K562 (cell line): ENCODE results near the gene NTNG1. TPM values are rescaled to one million over a fixed set of nuclear protein-coding genes. Genes with fewer than 3 reads are reported as not detected.

Source experiments
- ATAC-seq: fragments of 200-7000 bp; cut with Tn5 transposase; 3 replicates; pipeline ENCODE4 v1.9.1; 2020; ENCODE audit warnings: moderate library complexity
- BruUV-seq: library from RNA; stranded (reverse); fragments of 400-500 nt; replicated peaks from 2 replicates; lab custom pipeline; 2021; lab: Mats Ljungman, UMichigan
- CTCF ChIA-PET: fragments of 300-600 bp; formaldehyde crosslinking; extraction: SDS; loops from one replicate; lab custom pipeline; 2021; ENCODE audit warnings: low intra/inter-chr PET ratio; lab: Yijun Ruan, JAX
- POLR2A ChIA-PET: fragments of 300-600, 350-650 bp; sonication (Branson Sonifier 250); formaldehyde crosslinking; extraction: SDS; loops from one replicate; lab custom pipeline; 2021; ENCODE audit warnings: antibody characterized with exemption, inconsistent platforms; lab: Yijun Ruan, JAX
- DNase-seq, 4 experiments: peaks; one replicate each; pipeline versions ENCODE4 v3.0.0 to v3.0.0-alpha.2; 2011 to 2018; ENCODE audit warnings: low spot score in 3 of 4, mixed read lengths in 3 of 4; ENCODE audit errors: extremely low read depth in 1 of 4
- FAIRE-seq: peaks from 2 replicates; lab custom pipeline; 2011; peaks lifted over from hg19 to GRCh38; lab: Jason Lieb, UNC
- H2AFZ ChIP-seq: 2 replicates; pipeline ENCODE4 v1.6.0; 2011; ENCODE audit warnings: low read depth, low read length, control low read depth, inconsistent platforms
- H3K27ac ChIP-seq: fragments of 200-600 bp; 3 replicates; pipeline ENCODE4 v1.8.0; 2011; ENCODE audit warnings: low read depth, mild to moderate bottlenecking, control low read depth, inconsistent platforms, low read length, moderate library complexity, mixed read lengths; ENCODE audit errors: extremely low read depth
- H3K27me3 ChIP-seq, 2 experiments: fragments of 300-600 bp in 1 of 2; 2 replicates in 1 of 2; 3 replicates in 1 of 2; pipeline versions ENCODE4 v1.6.0 to v1.8.0; 2011; ENCODE audit warnings: inconsistent platforms in 2 of 2, low read length in 2 of 2, mild to moderate bottlenecking in 1 of 2, mixed read lengths in 1 of 2, moderate library complexity in 1 of 2; ENCODE audit not compliant: control insufficient read depth in 2 of 2, insufficient read depth in 2 of 2
- H3K36me3 ChIP-seq: fragments of 300-600 bp; 3 replicates; pipeline ENCODE4 v1.8.0; 2011; ENCODE audit warnings: mild to moderate bottlenecking, low read length, inconsistent platforms; ENCODE audit not compliant: control insufficient read depth, insufficient read depth
- H3K4me1 ChIP-seq, 2 experiments: fragments of 200-600 bp in 1 of 2; replicated peaks in 1 of 2; 2 replicates in 1 of 2; 3 replicates in 1 of 2; pipeline versions ENCODE4 v1.5.1 to v1.8.0; 2011; ENCODE audit warnings: inconsistent platforms in 2 of 2, low read length in 2 of 2, mild to moderate bottlenecking in 1 of 2, mixed read lengths in 1 of 2, moderate library complexity in 1 of 2; ENCODE audit not compliant: control insufficient read depth in 2 of 2, insufficient read depth in 2 of 2
- H3K4me2 ChIP-seq: 2 replicates; pipeline ENCODE4 v1.6.1; 2011; ENCODE audit warnings: low read length, control low read depth, inconsistent platforms, mixed read lengths; ENCODE audit not compliant: insufficient read depth
- H3K4me3 ChIP-seq: fragments of 200-600 bp; sonication (generic), shearing (Covaris generic); 2 replicates; pipeline ENCODE4 v1.5.1; 2016; ENCODE audit warnings: control low read depth, inconsistent platforms
- H3K79me2 ChIP-seq: fragments of 200-600 bp; 3 replicates; pipeline ENCODE4 v1.8.0; 2011; ENCODE audit warnings: low read length, inconsistent platforms; ENCODE audit not compliant: control insufficient read depth, insufficient read depth
- H3K9ac ChIP-seq, 2 experiments: 2 replicates each; pipeline versions ENCODE4 v1.6.0 to v1.6.1; 2011; ENCODE audit warnings: low read depth in 2 of 2, low read length in 2 of 2, control low read depth in 1 of 2, inconsistent platforms in 1 of 2, mild to moderate bottlenecking in 1 of 2, mixed read lengths in 1 of 2; ENCODE audit not compliant: insufficient read depth in 1 of 2
- H3K9me1 ChIP-seq: one replicate; pipeline ENCODE4 v1.6.0; 2011; ENCODE audit warnings: inconsistent platforms, mild to moderate bottlenecking, low read length, moderate library complexity; ENCODE audit not compliant: control insufficient read depth, insufficient read depth
- H3K9me3 ChIP-seq: replicated peaks from 2 replicates; pipeline ENCODE4 v1.5.1; 2011; ENCODE audit warnings: low read depth, low read length, inconsistent platforms; ENCODE audit not compliant: control insufficient read depth, insufficient read depth
- H4K20me1 ChIP-seq: replicated peaks from 2 replicates; pipeline ENCODE4 v1.6.1; 2011; ENCODE audit warnings: low read length, inconsistent platforms, mixed read lengths; ENCODE audit not compliant: control insufficient read depth, insufficient read depth
- ATF2 ChIP-seq: sonication (generic); formaldehyde crosslinking; IDR thresholded peaks from 2 replicates; pipeline ENCODE4 v1.8.1; 2022; ENCODE audit warnings: missing genetic modification reagents
- ERF ChIP-seq: fragments of 450-650 bp; formaldehyde crosslinking; IDR thresholded peaks from 2 replicates; pipeline ENCODE4 v1.4.0; 2020; ENCODE audit warnings: mild to moderate bottlenecking, mixed read lengths
- EWSR1 ChIP-seq: fragments of 450-650 bp; IDR thresholded peaks from 2 replicates; pipeline ENCODE4 v1.6.1; 2018; ENCODE audit warnings: borderline replicate concordance, mild to moderate bottlenecking, low read depth, moderate library complexity; ENCODE audit not compliant: partially characterized antibody
- PRPF4 ChIP-seq: fragments of 200-400 bp; formaldehyde crosslinking; IDR thresholded peaks from one replicate; pipeline ENCODE4 v1.6.1; 2017; ENCODE audit warnings: low read length, low read depth, mild to moderate bottlenecking; ENCODE audit not compliant: insufficient read depth, poor library complexity, severe bottlenecking
- RNF219 ChIP-seq: fragments of 250-450 bp; sonication (Bioruptor Pico); IDR thresholded peaks from 2 replicates; pipeline ENCODE4 v1.5.0; 2022; ENCODE audit warnings: mild to moderate bottlenecking
- WGBS: fragments of 100-300 bp; shearing (Covaris generic); methylation state at CpG from one replicate; pipeline ENCODE4 v1.1.6; 2016; ENCODE audit warnings: low coverage, mixed read lengths; ENCODE audit not compliant: insufficient coverage; ENCODE audit errors: missing lambda C conversion rate; 5-methylcytosine and 5-hydroxymethylcytosine counted together
- in situ Hi-C: fragments of 300-500 bp; cut with MboI; formaldehyde crosslinking; loops from 4 replicates; pipeline ENCODE4 v1.15.0; 2018; ENCODE audit warnings: inconsistent platforms, mixed read lengths
- intact Hi-C: fragments of 100-400 bp; cut with micrococcal nuclease; formaldehyde crosslinking; loops from 2 replicates; pipeline ENCODE4 v1.14.2; 2022
- polyA plus RNA-seq, 8 experiments: library from polyadenylated mRNA; depleted of rRNA in 4 of 8; stranded (reverse) in 5 of 8; unstranded in 3 of 8; fragments of >200 nt; fragmentation: Nextera tagmentation in 2 of 8; fragmentation: Illumina TruSeq in 1 of 8; extraction: Ambion mirVana in 2 of 8; extraction: Trizol in 1 of 8; gene quantifications; 2 replicates each; pipeline versions ENCODE4 v1.2.1 to v1.2.3, GENCODE V29; 2011 to 2014; ENCODE audit warnings: inconsistent platforms in 1 of 8, missing spikeins in 1 of 8
- total RNA-seq, 7 experiments: library from RNA; depleted of rRNA in 6 of 7; stranded (reverse); fragments of >200 nt in 6 of 7; fragmentation: Illumina TruSeq in 2 of 7; extraction: Trizol in 2 of 7; gene quantifications; 2 replicates each; pipeline versions ENCODE4 v1.2.1 to v1.2.3, GENCODE V29; 2011 to 2021; ENCODE audit warnings: low replicate concordance in 1 of 7
- TF ChIP-seq, protein P1 (sequence below): fragments of 200-800 bp; sonication (Bioruptor generic); IDR thresholded peaks from 2 replicates; pipeline ENCODE4 v1.6.1; 2017; ENCODE audit warnings: missing genetic modification characterization, missing compliant biosample characterization
- TF ChIP-seq, protein P2 (sequence below), 2 experiments: fragments of 450-650 bp; IDR thresholded peaks; 2 replicates each; pipeline ENCODE4 v1.6.1; 2016

NTNG1 gene
- total and polyA plus RNA-seq, 9 of the 15 experiments (the other 6 are each of a cell fraction or from before 2014, with no cell fraction given) = not detected

DNA sequence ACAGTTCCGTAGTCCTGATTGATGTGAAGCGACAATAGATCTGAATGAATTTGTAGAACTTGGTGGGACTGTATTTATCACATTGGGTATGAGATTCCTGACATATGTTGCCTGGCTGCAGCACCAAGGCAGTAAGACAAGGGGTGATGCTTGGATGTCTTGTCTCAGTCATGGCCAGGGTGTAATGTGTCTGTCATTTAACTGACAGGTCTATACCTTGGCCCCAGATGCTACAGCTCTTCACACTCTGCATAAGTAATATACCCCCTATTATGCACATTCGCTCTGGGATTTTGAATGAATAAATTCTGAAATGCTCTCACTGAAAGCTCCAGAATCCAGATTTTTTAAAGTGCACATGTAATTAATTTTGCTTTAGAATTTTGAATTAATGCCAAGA, 47.3 kb downstream of the NTNG1 start:
- Histone ChIP-seq H3K27ac (no peak overlapping the region), H3K4me3 (no peak overlapping the region), H3K36me3 (no peaks in the 10 kb centered on the region), H3K9me1 (no peaks in the 10 kb centered on the region), H3K9ac (no peak overlapping the region), H3K27me3 (no peaks in the 10 kb centered on the region), H3K4me2 (no peak overlapping the region), H3K4me1 (no peaks in the 10 kb centered on the region), H4K20me1 (no peaks in the 10 kb centered on the region), H3K79me2 (no peaks in the 10 kb centered on the region), H2AFZ (no peak overlapping the region), H3K9me3 (no peaks in the 10 kb centered on the region; the same call in 1 of the 2 replicates)
- intact Hi-C loops = no loop called here
- CTCF ChIA-PET = no interaction called here
- DNase-seq (no peak), FAIRE-seq (no peak), ATAC-seq (no peak)
- POLR2A ChIA-PET = no interaction called here
- in situ Hi-C loops = no loop called here
- no peak for TF ChIP-seq PRPF4
- TF ChIP-seq, protein P1, sequence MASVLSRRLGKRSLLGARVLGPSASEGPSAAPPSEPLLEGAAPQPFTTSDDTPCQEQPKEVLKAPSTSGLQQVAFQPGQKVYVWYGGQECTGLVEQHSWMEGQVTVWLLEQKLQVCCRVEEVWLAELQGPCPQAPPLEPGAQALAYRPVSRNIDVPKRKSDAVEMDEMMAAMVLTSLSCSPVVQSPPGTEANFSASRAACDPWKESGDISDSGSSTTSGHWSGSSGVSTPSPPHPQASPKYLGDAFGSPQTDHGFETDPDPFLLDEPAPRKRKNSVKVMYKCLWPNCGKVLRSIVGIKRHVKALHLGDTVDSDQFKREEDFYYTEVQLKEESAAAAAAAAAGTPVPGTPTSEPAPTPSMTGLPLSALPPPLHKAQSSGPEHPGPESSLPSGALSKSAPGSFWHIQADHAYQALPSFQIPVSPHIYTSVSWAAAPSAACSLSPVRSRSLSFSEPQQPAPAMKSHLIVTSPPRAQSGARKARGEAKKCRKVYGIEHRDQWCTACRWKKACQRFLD = no peak
- no peak for TF ChIP-seq EWSR1
- no peak for TF ChIP-seq ATF2
- no peak for TF ChIP-seq ERF (CRISPR knock-in tag)
- TF ChIP-seq, protein P2, sequence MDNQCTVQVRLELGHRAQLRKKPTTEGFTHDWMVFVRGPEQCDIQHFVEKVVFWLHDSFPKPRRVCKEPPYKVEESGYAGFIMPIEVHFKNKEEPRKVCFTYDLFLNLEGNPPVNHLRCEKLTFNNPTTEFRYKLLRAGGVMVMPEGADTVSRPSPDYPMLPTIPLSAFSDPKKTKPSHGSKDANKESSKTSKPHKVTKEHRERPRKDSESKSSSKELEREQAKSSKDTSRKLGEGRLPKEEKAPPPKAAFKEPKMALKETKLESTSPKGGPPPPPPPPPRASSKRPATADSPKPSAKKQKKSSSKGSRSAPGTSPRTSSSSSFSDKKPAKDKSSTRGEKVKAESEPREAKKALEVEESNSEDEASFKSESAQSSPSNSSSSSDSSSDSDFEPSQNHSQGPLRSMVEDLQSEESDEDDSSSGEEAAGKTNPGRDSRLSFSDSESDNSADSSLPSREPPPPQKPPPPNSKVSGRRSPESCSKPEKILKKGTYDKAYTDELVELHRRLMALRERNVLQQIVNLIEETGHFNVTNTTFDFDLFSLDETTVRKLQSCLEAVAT (IDR thresholded peaks at IDR 0.05) = no peak
- TF ChIP-seq RNF219 = no peak
- no TSS peak for BruUV-seq
- 0% methylated on average over 3 of the region's 3 CpGs for WGBS
